Activated CD8-positive, alpha-beta memory T cell treated with anti-CD3 and anti-CD28 coated beads for 36 hours (primary cell): ENCODE results near the gene HOXD3. TPM values are rescaled to one million over a fixed set of nuclear protein-coding genes. Genes with fewer than 3 reads are reported as not detected.

ENCODE experiments used
- CTCF ChIA-PET: fragments of 350-600 bp; sonication (Branson Sonifier 250); formaldehyde crosslinking; loops from one replicate; lab custom pipeline; 2021; ENCODE audit warnings: antibody characterized with exemption; lab: Charles Lee
- POLR2A ChIA-PET: fragments of 350-600 bp; sonication (Branson Sonifier 250); formaldehyde crosslinking; loops from one replicate; lab custom pipeline; 2021; ENCODE audit warnings: antibody characterized with exemption; lab: Charles Lee
- total RNA-seq, 2 experiments: library from RNA; stranded (reverse); gene quantifications; one replicate each; pipeline ENCODE4 v1.2.3, GENCODE V29; 2021

HOXD3 gene
- total RNA-seq, 2 experiments from 2014 or later, result not detected

DNA sequence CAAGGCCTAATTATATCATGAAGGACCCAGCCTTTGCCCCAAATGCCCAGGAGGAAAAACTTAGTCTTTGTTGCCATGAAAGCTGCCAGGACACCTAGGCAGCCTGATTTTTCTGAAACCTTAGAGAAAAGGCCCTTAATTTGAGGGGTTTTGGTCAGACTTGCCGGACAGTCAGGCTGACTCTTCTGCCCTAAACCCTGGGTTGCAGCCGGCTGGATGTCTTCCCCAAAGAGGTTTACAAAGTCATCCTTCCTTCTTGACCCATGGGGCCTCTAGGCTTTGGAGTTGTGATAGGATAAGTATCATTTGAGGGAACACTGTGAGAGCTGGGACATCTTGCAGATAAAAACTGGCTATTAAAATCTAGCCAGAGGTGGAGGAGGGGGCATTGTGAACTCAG lies 28.9 kb downstream of the HOXD3 start:
- ChIA-PET CTCF (no interaction called here), POLR2A (no interaction called here)

GRCh38 chr2:176187200-176187898 lies 30.2 kb downstream of the HOXD3 start:
- ChIA-PET POLR2A (no interaction called here), CTCF (interaction anchor here (1.0 kb wide), 1 partner anchor 451 kb away, joined by 3 read pairs; no protein-coding TSS in a partner anchor)

DNA sequence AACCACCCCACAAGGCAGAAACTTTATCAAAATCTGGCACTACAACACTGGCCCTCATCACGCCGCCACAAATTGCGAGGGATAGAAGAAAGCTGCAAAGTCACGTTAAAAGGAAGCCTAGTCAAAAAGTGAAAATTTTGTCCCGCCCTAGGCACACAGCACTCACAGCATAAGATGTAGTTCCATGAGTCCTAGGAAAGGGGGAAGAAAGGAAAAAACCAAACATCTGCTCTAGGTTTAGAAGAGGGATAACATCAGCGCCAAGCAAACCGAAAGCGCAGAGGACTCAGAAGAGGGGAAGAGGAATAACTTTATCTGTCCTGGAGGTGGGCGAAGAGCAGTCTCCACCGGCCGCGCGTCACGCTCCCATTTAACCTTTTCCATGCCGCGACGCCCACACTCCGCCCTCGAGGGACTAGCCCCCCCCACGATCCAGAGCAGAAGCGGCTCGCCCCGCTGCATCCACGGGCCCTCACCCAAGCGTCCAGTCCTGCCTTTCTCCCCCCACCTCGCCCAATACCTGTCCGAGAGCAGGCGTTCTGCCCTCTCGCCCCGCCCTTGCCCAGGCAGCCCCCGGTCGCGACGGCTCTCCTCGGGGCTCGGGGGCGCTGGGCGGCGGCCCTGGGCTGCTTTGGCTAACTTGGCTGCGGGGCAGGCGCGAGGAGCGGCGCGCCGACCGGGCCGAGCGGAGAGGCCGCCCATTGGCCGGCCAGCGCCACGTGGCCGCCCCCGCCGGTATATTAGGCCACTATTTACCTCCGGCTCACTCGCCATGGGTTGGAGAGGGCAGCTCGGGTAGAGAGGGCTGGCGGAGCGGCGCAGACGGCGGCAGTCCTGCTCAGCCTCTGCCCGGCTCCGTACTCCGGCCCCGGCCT lies 31.0 kb downstream of the HOXD3 start, which contains the start of gene HOXD1:
Gene HOXD1, plus strand, starts transcription at position 770 of the 875 bp plus-strand sequence. CDS start 134 bp downstream, outside the sequence.
- CTCF ChIA-PET, result interaction anchor here (0.6 kb wide), 1 partner anchor 159 kb away, joined by 3 read pairs; no protein-coding TSS in a partner anchor
- POLR2A ChIA-PET, result no interaction called here

DNA sequence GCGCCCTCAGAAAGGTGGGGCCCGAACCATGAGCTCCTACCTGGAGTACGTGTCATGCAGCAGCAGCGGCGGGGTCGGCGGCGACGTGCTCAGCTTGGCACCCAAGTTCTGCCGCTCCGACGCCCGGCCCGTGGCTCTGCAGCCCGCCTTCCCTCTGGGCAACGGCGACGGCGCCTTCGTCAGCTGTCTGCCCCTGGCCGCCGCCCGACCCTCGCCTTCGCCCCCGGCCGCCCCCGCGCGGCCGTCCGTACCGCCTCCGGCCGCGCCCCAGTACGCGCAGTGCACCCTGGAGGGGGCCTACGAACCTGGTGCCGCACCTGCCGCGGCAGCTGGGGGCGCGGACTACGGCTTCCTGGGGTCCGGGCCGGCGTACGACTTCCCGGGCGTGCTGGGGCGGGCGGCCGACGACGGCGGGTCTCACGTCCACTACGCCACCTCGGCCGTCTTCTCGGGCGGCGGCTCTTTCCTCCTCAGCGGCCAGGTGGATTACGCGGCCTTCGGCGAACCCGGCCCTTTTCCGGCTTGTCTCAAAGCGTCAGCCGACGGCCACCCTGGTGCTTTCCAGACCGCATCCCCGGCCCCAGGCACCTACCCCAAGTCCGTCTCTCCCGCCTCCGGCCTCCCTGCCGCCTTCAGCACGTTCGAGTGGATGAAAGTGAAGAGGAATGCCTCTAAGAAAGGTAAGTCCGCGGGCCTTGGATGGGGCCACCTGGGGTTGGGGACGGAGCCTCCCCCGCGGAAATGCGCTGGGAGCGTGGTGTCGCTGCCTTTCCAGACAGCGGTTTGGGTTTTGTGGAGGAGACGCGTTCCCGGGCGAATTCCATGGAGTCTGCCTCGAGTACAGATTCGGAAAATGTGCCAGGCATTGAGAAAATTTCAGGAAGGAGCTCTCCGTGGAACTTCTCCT lies 31.9 kb downstream of the HOXD3 start:
- ChIA-PET CTCF (no interaction called here), POLR2A (no interaction called here)

DNA sequence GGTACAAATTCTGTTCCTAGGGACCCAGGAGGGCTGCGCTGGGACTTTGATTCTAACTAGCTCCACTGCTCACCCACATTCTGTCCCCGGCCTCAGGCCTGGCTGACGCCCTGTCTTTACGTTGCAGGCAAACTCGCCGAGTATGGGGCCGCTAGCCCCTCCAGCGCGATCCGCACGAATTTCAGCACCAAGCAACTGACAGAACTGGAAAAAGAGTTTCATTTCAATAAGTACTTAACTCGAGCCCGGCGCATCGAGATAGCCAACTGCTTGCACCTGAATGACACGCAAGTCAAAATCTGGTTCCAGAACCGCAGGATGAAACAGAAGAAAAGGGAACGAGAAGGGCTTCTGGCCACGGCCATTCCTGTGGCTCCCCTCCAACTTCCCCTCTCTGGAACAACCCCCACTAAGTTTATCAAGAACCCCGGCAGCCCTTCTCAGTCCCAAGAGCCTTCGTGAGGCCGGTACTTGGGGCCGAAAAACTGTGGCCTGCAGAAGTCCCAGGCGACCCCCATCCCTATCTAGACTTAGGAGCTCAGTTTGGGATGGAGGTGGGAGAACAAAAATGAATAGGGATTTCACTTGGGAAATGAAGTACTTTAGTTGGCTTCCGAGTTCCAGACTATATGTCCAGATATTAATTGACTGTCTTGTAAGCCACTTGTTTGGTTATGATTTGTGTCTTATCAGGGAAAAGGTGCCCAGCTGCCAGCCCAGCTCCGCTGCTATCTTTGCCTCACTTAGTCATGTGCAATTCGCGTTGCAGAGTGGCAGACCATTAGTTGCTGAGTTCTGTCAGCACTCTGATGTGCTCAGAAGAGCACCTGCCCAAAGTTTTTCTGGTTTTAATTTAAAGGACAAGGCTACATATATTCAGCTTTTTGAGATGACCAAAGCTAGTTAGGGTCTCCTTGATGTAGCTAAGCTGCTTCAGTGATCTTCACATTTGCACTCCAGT lies 32.9 kb downstream of the HOXD3 start:
- CTCF ChIA-PET, result no interaction called here

DNA sequence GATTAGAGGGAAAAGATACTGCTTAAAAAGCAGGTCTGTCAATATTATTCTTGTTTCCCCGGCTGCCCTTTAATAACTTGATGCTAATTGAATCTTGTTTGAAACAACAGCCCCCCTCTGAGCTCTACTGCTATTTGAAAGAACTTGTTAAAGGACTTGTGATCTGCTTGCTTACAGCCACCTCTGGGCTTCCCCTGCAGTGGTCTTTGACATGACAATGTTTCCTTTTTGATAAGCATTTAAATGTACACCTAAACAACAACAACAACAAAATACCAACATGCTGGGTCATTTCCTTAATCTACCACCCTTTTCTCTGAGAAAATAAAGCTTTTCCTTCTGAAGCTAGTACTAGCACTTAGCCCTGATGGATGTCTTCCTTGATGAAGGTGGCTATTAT lies 35.2 kb downstream of the HOXD3 start:
- POLR2A ChIA-PET, result no interaction called here
- CTCF ChIA-PET, result no interaction called here

More for the DNA sequence above, 32.9 kb downstream of the HOXD3 start:
- POLR2A ChIA-PET, result no interaction called here

- ChIA-PET POLR2A (no interaction called here), CTCF (interaction anchor here (0.5 kb wide), 1 partner anchor 688 kb away, joined by 6 read pairs; no protein-coding TSS in a partner anchor)
Measured at GRCh38 chr2:176193048-176193447, 35.9 kb downstream of the HOXD3 start.

- ChIA-PET CTCF (no interaction called here), POLR2A (no interaction called here)
Measured at GRCh38 chr2:176199902-176200301, 42.8 kb downstream of the HOXD3 start.

DNA sequence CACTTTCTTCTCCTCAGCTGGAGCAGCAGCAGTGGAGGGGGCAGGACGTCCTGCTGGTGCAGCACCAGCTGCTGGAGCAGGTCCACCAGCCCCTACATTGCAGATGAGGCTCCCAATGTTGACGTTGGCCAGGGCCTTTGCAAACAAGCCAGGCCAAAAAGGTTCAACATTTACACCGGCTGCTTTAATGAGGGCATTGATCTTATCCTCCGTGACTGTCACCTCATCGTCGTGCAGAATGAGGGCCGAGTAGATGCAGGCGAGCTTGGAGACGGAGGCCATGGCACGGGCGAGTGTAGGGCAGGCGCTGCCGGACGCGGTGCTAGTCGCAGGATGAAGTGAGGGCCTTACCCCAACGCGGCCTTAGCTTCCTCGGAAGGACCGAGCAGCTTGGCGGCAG lies 43.9 kb downstream of the HOXD3 start:
- POLR2A ChIA-PET, result no interaction called here
- CTCF ChIA-PET, result no interaction called here

- POLR2A ChIA-PET, result no interaction called here
- CTCF ChIA-PET, result interaction anchor here (0.5 kb wide), 1 partner anchor 62 kb away, joined by 4 read pairs; no protein-coding TSS in a partner anchor
Measured at GRCh38 chr2:176202491-176202890, 45.4 kb downstream of the HOXD3 start.

GRCh38 chr2:176205126-176205525 lies 48.0 kb downstream of the HOXD3 start:
- ChIA-PET POLR2A (no interaction called here), CTCF (no interaction called here)

DNA sequence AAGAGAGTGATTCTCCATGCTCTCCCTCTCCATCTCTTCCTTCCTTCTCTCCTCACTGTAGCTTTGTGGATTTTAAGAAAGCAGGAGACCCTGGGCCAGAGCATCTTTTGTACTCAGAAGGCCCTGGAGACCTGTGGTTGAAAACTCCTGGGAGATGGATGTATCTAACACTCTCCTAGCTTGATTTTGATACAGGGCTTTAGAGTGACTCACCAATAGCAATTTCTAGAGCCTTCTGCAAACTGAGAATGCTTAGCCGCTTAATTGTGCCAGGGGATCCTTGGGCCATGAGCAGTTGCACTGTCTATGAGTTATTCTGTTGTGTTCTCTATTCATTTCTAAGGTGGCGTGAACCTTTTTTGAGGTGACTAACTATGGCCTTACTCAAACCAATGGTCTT lies 49.0 kb downstream of the HOXD3 start:
- CTCF ChIA-PET, result interaction anchor here (0.6 kb wide), 1 partner anchor 74 kb away, joined by 3 read pairs; no protein-coding TSS in a partner anchor
- POLR2A ChIA-PET, result no interaction called here

DNA sequence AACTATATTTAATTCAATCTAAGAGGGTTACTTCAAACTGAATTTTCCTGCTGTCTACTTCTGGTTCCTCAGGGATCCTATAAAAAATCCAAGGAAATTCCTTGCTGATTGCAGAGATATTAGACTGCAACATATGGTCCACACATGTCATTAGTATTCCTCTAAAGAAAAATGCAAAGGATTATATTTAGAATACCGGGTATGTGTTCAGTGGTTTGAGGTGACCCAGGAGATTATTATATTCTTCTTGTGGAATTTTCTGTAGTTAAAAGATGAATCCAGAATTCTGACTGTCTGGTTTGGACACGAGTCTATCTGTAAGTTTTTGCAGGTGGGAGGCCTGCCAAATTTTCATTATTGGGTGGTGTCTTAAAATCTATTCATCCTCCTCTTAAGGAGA lies 49.6 kb downstream of the HOXD3 start:
- CTCF ChIA-PET, result interaction anchor here (0.6 kb wide), 1 partner anchor 74 kb away, joined by 3 read pairs; no protein-coding TSS in a partner anchor
- POLR2A ChIA-PET, result no interaction called here

GRCh38 chr2:176211110-176211509 lies 54.0 kb downstream of the HOXD3 start:
- POLR2A ChIA-PET, result no interaction called here
- CTCF ChIA-PET, result interaction anchor here (0.6 kb wide), 1 partner anchor 71 kb away, joined by 4 read pairs; no protein-coding TSS in a partner anchor

DNA sequence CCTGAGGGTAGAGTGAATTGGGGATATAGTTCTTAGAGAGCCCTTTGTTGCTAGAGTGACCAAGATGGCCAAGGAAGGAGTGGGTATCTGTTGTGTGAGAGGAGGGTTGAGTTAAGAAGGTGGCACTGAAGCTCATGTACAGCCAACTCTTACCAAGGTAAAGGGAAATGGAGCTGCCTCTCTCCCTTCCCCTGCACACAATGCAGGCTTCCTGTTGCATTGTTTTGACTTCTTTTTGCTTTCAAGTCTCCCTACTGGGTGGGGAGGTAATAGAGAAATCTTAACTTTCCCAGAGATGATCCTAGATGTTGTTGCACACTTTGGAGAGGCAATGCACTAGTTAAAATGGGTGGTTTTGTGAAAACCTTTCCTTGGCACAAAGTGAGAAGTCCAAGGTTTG lies 55.2 kb downstream of the HOXD3 start:
- ChIA-PET POLR2A (no interaction called here), CTCF (interaction anchor here (0.7 kb wide), 1 partner anchor 425 kb away, joined by 3 read pairs; no protein-coding TSS in a partner anchor)

GRCh38 chr2:176213406-176213805 lies 56.3 kb downstream of the HOXD3 start:
- POLR2A ChIA-PET, result no interaction called here
- CTCF ChIA-PET, result no interaction called here
